Left renal cortex interstitium (tissue), 4 donors: ENCODE results near the gene IRF2BP2. TPM values are rescaled to one million over a fixed set of nuclear protein-coding genes. Genes with fewer than 3 reads are reported as not detected.
"Not testable (repeated sequence)": the region's sequence is repeated elsewhere in the genome, so short reads cannot be mapped to it uniquely, and the experiment has no call there.

Experiments
- DNase-seq, 4 donors: peaks; one replicate each; pipeline ENCODE4 v3.0.0-alpha.2; 2013; ENCODE audit warnings: low read depth in 4 of 4, low spot score in 2 of 4, missing footprints in 1 of 4
- polyA plus RNA-seq, 4 donors: library from polyadenylated mRNA; unstranded; fragments of 120-200 nt; gene quantifications; one replicate each; pipeline ENCODE4 v1.2.1, GENCODE V29; 2013; ENCODE audit not compliant: insufficient read length in 4 of 4

IRF2BP2 gene
- polyA plus RNA-seq, 4 donors = 133 to 178 (median 139) TPM

- not testable (repeated sequence) for DNase-seq
These were observed 24.9 kb upstream of the IRF2BP2 start for GRCh38 chr1:234634922-234635321.

GRCh38 chr1:234634387-234634786, 24.4 kb upstream of the IRF2BP2 start:
- DNase-seq = no peak

GRCh38 chr1:234633246-234634003, 23.4 kb upstream of the IRF2BP2 start:
- DNase-seq = no peak

DNA sequence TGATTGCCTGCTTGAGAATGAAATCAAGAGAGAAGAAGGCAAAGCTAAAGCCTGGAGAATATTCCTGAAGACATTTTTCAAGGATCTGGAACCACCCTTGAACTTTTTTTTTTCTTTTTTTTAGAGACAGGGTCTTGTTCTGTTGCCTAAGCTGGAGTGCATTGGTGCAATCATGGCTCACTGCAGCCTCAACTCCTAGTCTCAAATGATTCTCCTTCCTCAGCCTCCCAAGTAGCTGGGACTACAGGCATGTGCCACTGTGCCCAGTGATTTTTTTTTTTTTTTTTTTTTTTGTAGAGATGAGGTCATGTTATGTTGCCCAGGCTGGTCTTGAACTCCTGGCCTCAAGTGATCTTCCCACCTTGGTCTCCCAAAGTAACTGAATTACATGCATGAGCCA, 22.2 kb upstream of the IRF2BP2 start:
- DNase-seq = no peak

- DNase-seq = no peak
These were observed 21.7 kb upstream of the IRF2BP2 start for GRCh38 chr1:234631721-234632125.

GRCh38 chr1:234629026-234629425, 19.0 kb upstream of the IRF2BP2 start:
- DNase-seq = no peak

DNA sequence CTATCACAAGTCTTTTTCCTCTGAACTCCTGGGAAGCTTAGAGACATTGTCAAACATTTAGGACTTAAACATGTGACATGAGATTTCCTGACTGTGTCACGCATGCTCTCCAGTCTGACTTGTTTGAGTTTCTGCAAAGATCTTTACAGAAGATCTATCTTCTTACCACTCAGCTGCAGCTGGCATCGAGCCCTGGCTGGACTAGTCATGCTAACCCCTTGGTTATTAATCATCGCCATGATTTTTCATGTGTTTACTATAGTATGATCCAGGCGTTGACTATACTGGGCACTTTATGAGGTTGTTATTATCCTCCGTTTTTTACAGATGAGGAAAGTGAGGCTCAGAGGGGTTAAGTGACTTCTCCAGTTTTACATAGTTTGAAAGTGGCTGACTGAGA, 18.1 kb upstream of the IRF2BP2 start:
- no peak for DNase-seq

GRCh38 chr1:234627009-234627950, 17.3 kb upstream of the IRF2BP2 start:
- DNase-seq = no peak

GRCh38 chr1:234626391-234626790, 16.4 kb upstream of the IRF2BP2 start:
- DNase-seq = no peak

DNA sequence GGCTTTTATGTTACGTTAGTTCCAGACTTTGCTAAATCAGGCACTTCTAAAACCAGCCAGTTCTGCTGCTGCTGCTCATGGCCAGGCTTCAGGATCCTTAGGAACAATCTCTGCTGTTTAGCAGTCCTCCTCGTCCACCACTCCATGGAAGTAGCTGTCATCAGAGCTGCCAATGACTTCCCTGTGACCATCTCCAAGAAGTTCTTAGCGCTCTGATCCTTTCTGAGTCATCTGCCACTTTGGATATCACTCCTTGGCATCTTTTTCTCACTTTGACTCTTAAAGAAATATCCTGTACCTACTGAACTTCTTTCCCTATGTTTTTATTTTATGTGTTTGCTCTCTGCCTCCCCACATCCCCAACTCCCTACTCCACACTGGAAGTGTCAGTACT, 14.7 kb upstream of the IRF2BP2 start:
- DNase-seq = no peak

- DNase-seq = no peak
These were observed 11.8 kb upstream of the IRF2BP2 start for GRCh38 chr1:234621657-234622335.

DNA sequence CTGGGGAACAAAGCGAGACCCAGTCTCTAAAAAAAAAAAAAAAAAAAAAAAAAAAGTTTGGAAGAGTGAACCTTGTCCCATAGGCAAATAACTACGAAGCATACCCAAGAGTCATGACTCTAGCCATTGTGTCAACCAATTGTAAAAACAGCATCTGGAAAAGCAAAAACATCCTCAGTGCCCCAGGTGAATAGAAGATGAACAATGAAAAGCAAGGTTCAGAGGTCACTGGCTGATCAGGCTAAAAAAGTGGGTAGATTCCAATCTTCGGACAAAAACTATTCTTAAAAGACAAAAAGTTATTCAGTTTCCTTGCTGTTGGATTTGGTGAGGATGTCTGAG, 11.1 kb upstream of the IRF2BP2 start:
- no peak for DNase-seq

DNA sequence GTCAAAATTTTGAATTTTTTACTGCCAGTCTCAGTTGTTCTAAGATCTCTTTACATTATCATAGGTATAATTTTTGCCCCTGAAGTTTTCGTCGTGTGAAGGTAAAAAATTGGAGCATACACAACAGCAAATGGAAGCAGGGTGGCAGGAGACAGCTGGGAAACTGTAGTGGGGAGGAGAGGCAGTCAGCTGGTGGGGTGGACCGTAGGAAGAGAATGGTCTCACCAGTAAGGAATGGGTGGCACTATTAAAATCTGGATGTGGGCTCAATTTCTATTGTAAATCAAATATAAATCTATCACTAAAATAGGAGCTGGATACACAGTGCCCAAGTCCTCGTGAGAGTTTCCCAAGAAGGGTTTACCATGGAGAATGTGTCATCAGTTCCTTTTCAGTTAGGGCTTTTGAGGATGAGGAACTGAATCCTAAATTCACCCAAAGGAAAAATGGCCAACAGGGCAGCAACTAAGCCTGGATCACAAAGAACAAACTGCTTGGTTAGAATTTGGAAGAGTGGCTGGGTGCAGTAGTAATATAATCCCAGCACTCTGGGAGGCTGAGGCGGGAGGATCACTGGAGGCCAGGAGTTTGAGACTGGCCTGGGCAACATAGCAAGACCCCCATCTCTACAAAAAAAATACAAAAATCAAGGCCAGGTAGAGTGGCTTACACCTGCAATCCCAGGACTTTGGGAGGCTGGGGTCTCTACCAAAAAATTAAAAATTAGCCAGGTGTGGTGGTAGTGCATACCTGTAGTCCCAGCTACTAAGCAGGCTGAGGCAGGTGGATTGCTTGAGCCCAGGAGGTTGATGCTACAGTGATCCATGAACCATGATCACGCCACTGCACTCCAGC, 10.5 kb upstream of the IRF2BP2 start:
- DNase-seq = no peak

DNA sequence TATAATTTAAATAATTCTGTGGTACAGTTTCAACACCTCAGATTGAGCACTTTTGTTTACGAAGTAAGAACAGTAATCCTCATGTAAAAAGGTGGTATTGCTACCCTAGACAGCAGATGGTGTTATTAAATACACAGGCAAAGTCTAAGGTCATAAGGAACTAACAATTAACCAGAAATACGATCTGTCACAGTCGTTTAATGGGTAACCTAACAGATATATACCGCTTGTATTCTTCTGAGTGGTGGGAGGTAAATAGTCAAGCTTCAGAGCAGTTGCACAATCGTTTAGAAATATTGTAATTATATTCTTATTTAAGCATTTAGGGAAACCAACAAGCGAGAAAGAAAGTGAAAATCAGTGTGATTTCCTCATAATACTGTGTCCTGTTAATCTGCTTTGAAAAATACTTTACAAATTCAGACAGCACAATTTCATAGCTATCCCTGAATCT, 9.8 kb upstream of the IRF2BP2 start:
- DNase-seq = no peak

- no peak for DNase-seq
These were observed 9.1 kb upstream of the IRF2BP2 start for GRCh38 chr1:234619071-234619480.

DNA sequence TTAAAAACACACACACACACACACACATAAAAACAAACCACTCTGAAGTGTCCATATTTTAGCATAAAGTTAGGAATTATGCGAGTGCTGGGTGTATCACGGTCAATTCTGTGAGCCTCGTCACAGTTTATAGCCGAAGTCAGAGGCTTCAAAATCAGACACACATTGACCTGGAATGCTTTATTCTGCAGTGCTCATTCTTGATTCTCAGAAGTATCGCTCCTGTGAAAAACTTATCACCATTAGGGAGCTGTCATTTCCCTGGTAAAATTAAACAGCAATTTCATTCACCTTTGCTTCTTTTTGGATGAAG, 8.7 kb upstream of the IRF2BP2 start:
- DNase-seq = no peak

DNA sequence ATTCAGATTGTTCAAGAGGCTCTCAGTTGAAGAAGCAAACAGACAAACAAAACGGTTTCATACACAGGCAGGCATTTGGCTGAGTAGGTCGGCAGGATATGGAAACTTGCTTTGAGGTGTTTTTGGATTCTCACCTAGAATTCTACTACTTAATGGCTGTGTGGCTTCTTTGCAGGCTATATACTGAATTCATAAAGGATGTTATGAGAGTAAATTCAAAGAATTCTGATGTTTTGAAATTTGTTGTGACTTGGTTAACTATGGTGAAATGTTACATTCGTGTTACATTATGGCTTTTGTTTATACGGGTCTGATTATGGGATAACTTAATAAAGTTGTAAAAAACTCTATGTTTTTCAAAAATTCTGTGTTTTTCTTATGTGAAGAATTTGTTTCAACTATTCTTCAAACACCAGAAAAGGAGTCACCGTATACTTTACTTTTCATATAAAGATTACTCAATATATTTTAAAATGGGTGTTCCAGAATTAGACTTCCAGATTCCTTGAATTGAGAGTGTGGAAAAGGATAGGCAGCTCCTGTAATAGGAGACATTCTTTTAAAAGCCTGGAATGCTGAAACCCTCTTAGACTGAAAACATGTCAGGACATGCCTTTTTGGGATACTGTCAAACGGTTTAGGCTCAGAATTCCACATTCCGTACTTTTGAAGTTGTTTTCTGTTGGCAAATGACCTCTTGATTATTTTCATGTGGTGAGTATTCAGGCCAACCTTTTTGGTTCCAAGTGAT, 8.2 kb upstream of the IRF2BP2 start:
- no peak for DNase-seq

- no peak for DNase-seq
These were observed 7.4 kb upstream of the IRF2BP2 start for GRCh38 chr1:234617131-234617985.

- DNase-seq = no peak
These were observed 6.7 kb upstream of the IRF2BP2 start for GRCh38 chr1:234616644-234617043.
